Hepatocyte (in vitro differentiated cells): Measurements from ENCODE around the gene DCAF8.

Source experiments
- EZH2 ChIP-seq: fragments of 200-600 bp; sonication (generic); IDR thresholded peaks from 2 replicates; pipeline ENCODE4 v1.6.1; 2016; ENCODE audit warnings: antibody characterized with exemption, mild to moderate bottlenecking, borderline replicate concordance
- EZH2phosphoT487 ChIP-seq: fragments of 200-600 bp; sonication (generic); IDR thresholded peaks from one replicate; pipeline ENCODE4 v1.6.1; 2018; ENCODE audit warnings: antibody characterized with exemption, mild to moderate bottlenecking, low read depth, moderate library complexity; ENCODE audit not compliant: unreplicated experiment, severe bottlenecking
- TF ChIP-seq, protein P1 (sequence below): fragments of 200-600 bp; sonication (generic); IDR thresholded peaks from 2 replicates; pipeline ENCODE4 v1.5.1; 2016; ENCODE audit warnings: antibody characterized with exemption, mild to moderate bottlenecking; ENCODE audit not compliant: poor library complexity

DNA sequence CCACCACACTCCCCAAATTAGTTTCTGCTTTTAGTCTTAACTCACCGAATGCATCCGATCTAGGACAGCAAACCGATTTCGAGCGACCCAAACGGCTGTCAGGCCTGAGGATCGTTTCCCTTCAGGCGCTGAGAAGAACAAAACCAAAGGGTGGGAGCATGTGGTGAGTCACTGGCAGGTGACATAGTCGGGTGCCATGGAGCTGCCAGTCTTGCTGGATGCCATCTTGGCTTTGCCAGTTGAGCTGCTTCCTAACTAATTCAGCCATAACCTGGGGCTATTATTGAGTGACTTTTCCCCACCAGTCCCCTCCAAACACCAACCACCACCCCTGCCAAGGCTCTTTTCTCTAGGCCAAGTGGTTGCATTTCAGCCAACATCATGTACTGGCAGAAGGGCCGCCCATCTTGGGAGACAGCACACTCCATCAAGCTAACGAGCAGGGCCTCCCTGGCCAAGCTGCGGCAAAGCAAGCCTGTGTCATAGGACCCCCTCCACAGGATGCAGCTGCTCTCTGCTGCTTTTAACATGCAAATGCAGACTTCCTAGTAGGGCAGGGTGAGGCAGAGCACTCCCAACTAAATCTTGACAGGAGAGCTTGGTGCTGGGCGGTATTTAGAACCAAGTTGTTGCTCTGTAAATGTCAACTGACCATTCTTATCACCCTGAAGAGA lies 44.9 kb upstream of the DCAF8 start:
- TF ChIP-seq, protein P1, sequence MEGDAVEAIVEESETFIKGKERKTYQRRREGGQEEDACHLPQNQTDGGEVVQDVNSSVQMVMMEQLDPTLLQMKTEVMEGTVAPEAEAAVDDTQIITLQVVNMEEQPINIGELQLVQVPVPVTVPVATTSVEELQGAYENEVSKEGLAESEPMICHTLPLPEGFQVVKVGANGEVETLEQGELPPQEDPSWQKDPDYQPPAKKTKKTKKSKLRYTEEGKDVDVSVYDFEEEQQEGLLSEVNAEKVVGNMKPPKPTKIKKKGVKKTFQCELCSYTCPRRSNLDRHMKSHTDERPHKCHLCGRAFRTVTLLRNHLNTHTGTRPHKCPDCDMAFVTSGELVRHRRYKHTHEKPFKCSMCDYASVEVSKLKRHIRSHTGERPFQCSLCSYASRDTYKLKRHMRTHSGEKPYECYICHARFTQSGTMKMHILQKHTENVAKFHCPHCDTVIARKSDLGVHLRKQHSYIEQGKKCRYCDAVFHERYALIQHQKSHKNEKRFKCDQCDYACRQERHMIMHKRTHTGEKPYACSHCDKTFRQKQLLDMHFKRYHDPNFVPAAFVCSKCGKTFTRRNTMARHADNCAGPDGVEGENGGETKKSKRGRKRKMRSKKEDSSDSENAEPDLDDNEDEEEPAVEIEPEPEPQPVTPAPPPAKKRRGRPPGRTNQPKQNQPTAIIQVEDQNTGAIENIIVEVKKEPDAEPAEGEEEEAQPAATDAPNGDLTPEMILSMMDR = no peak
- TF ChIP-seq EZH2 (no peak), EZH2phosphoT487 (no peak)
